H1 (cell line): ENCODE data around the gene KCNQ2. TPM values are rescaled to one million over a fixed set of nuclear protein-coding genes. Genes with fewer than 3 reads are reported as not detected.

Experiments used
- CTCF ChIA-PET: fragments of 300-600 bp; sonication (Branson Sonifier 250); formaldehyde crosslinking; loops from one replicate; lab custom pipeline; 2021; ENCODE audit not compliant: partially characterized antibody; lab: Charles Lee
- POLR2A ChIA-PET: fragments of 300-600 bp; sonication (Branson Sonifier 250); formaldehyde crosslinking; loops from one replicate; lab custom pipeline; 2021; ENCODE audit warnings: inconsistent platforms; ENCODE audit not compliant: partially characterized antibody; lab: Charles Lee
- DNase-seq, 2 experiments: peaks; one replicate each; pipeline versions ENCODE4 v3.0.0 to v3.0.0-alpha.2; 2010 to 2022; ENCODE audit warnings: low spot score in 2 of 2, low read depth in 1 of 2, mixed read lengths in 1 of 2
- FAIRE-seq: peaks from 2 replicates; lab custom pipeline; 2011; peaks lifted over from hg19 to GRCh38; lab: Jason Lieb, UNC
- H2AFZ ChIP-seq: 2 replicates; pipeline ENCODE4 v1.8.1; 2012; ENCODE audit warnings: low read length, inconsistent platforms
- H2AK5ac ChIP-seq: 2 replicates; pipeline ENCODE4 v1.6.1; 2013; ENCODE audit warnings: low read depth, low read length
- H2BK120ac ChIP-seq: replicated peaks from 2 replicates; pipeline ENCODE3; 2013; ENCODE audit warnings: low read depth, low read length, inconsistent platforms
- H2BK12ac ChIP-seq: 2 replicates; pipeline ENCODE4 v1.6.1; 2013; ENCODE audit warnings: low read depth, low read length
- H2BK15ac ChIP-seq: 2 replicates; pipeline ENCODE4 v1.6.1; 2013; ENCODE audit warnings: low read length
- H2BK20ac ChIP-seq: 2 replicates; pipeline ENCODE4 v1.6.1; 2013; ENCODE audit warnings: low read length
- H2BK5ac ChIP-seq: 2 replicates; pipeline ENCODE4 v1.6.1; 2013; ENCODE audit warnings: low read depth, low read length
- H3K14ac ChIP-seq: 2 replicates; pipeline ENCODE4 v1.6.1; 2013; ENCODE audit warnings: inconsistent platforms; ENCODE audit not compliant: insufficient read length
- H3K18ac ChIP-seq: 2 replicates; pipeline ENCODE4 v1.6.1; 2013; ENCODE audit warnings: low read length; ENCODE audit errors: extremely low read depth
- H3K23ac ChIP-seq: 2 replicates; pipeline ENCODE4 v1.6.1; 2013; ENCODE audit warnings: inconsistent platforms; ENCODE audit not compliant: insufficient read length
- H3K23me2 ChIP-seq: 2 replicates; pipeline ENCODE4 v1.6.1; 2013; ENCODE audit warnings: low read depth, low read length
- H3K27ac ChIP-seq: 2 replicates; pipeline ENCODE4 v1.6.1; 2011; ENCODE audit warnings: low read depth, low read length, inconsistent platforms
- H3K27me3 ChIP-seq, 4 experiments: replicated peaks in 1 of 4; 1 replicate in 1 of 4; 2 replicates in 3 of 4; pipeline versions ENCODE4 v1.6.1 to v1.8.1; 2011 to 2013; ENCODE audit warnings: low read length in 3 of 4, mild to moderate bottlenecking in 3 of 4, inconsistent platforms in 2 of 4, mixed read lengths in 2 of 4, moderate library complexity in 1 of 4; ENCODE audit not compliant: control insufficient read depth in 3 of 4, insufficient read depth in 3 of 4; ENCODE audit errors: extremely low read depth in 1 of 4
- H3K36me3 ChIP-seq, 4 experiments: 2 replicates each; pipeline versions ENCODE4 v1.6.1 to v1.8.1; 2011 to 2013; ENCODE audit warnings: mild to moderate bottlenecking in 4 of 4, low read length in 3 of 4, moderate library complexity in 2 of 4, control low read depth in 1 of 4, inconsistent platforms in 1 of 4; ENCODE audit not compliant: insufficient read depth in 4 of 4, control insufficient read depth in 2 of 4
- H3K4ac ChIP-seq: replicated peaks from 2 replicates; pipeline ENCODE3; 2013; ENCODE audit warnings: low read length, low read depth, mixed read lengths, inconsistent platforms; ENCODE audit not compliant: insufficient read length
- H3K4me1 ChIP-seq, 4 experiments: replicated peaks in 1 of 4; 1 replicate in 1 of 4; 2 replicates in 3 of 4; pipeline versions ENCODE4 v1.6.1 to v1.8.1; 2011 to 2013; ENCODE audit warnings: low read length in 3 of 4, inconsistent platforms in 2 of 4, mixed read lengths in 1 of 4; ENCODE audit not compliant: insufficient read depth in 4 of 4, control insufficient read depth in 3 of 4
- H3K4me2 ChIP-seq, 2 experiments: 2 replicates each; pipeline versions ENCODE4 v1.6.1 to v1.8.1; 2011 to 2013; ENCODE audit warnings: low read depth in 2 of 2, low read length in 2 of 2, control low read depth in 1 of 2, inconsistent platforms in 1 of 2, mild to moderate bottlenecking in 1 of 2; ENCODE audit not compliant: insufficient read depth in 1 of 2
- H3K4me3 ChIP-seq, 4 experiments: fragments of 200-600, 300-600 bp in 1 of 4; sonication (generic), shearing (Covaris generic), sonication (Bioruptor Twin) in 1 of 4; 2 replicates each; pipeline versions ENCODE4 v1.5.1 to v1.8.1; 2011 to 2016; ENCODE audit warnings: low read length in 4 of 4, low read depth in 3 of 4, control low read depth in 2 of 4, inconsistent platforms in 2 of 4, mild to moderate bottlenecking in 2 of 4, mixed read lengths in 1 of 4, moderate library complexity in 1 of 4; ENCODE audit not compliant: insufficient read depth in 2 of 4; ENCODE audit errors: extremely low read depth in 1 of 4
- H3K56ac ChIP-seq: replicated peaks from 2 replicates; pipeline ENCODE3; 2013; ENCODE audit warnings: low read depth, mild to moderate bottlenecking, mixed read lengths, low read length, inconsistent platforms; ENCODE audit not compliant: insufficient read length
- H3K79me1 ChIP-seq: 2 replicates; pipeline ENCODE4 v1.6.1; 2013; ENCODE audit warnings: low read depth, low read length, control low read depth
- H3K79me2 ChIP-seq, 2 experiments: 2 replicates each; pipeline versions ENCODE4 v1.6.1 to v1.8.1; 2012 to 2013; ENCODE audit warnings: low read length in 2 of 2, mild to moderate bottlenecking in 2 of 2, inconsistent platforms in 1 of 2; ENCODE audit not compliant: insufficient read depth in 2 of 2, control insufficient read depth in 1 of 2
- H3K9ac ChIP-seq, 4 experiments: replicated peaks in 1 of 4; 1 replicate in 1 of 4; 2 replicates in 3 of 4; pipeline versions ENCODE4 v1.6.1 to v1.8.1; 2011 to 2013; ENCODE audit warnings: low read depth in 3 of 4, low read length in 3 of 4, control low read depth in 2 of 4, mild to moderate bottlenecking in 2 of 4, moderate library complexity in 2 of 4, inconsistent platforms in 1 of 4; ENCODE audit errors: extremely low read depth in 1 of 4
- H3K9me3 ChIP-seq, 2 experiments: 2 replicates each; pipeline versions ENCODE4 v1.6.1 to v1.8.1; 2012 to 2013; ENCODE audit warnings: mild to moderate bottlenecking in 2 of 2, moderate library complexity in 2 of 2, control low read depth in 1 of 2, inconsistent platforms in 1 of 2, low read depth in 1 of 2, low read length in 1 of 2, mixed read lengths in 1 of 2; ENCODE audit not compliant: insufficient read depth in 2 of 2
- H4K20me1 ChIP-seq, 2 experiments: replicated peaks in 1 of 2; 2 replicates each; pipeline versions ENCODE3 to v1.8.1; 2011 to 2013; ENCODE audit warnings: inconsistent platforms in 2 of 2, low read length in 2 of 2, mild to moderate bottlenecking in 1 of 2; ENCODE audit not compliant: insufficient read depth in 2 of 2, control insufficient read depth in 1 of 2
- H4K5ac ChIP-seq: 2 replicates; pipeline ENCODE4 v1.6.1; 2013; ENCODE audit warnings: low read length, low read depth, mixed read lengths, inconsistent platforms; ENCODE audit not compliant: insufficient read length
- H4K8ac ChIP-seq: 2 replicates; pipeline ENCODE4 v1.8.0; 2013; ENCODE audit warnings: mild to moderate bottlenecking, moderate library complexity, low read length, inconsistent platforms; ENCODE audit not compliant: insufficient read depth; ENCODE audit errors: extremely low read depth
- H4K91ac ChIP-seq: replicated peaks from 2 replicates; pipeline ENCODE3; 2013; ENCODE audit warnings: low read length, mixed read lengths, inconsistent platforms; ENCODE audit not compliant: insufficient read length
- WGBS, 2 experiments: shearing (Covaris generic) in 1 of 2; methylation state at CpG; one replicate each; pipeline versions ENCODE4 v1.1.6 to v1.1.7; 2013 to 2015; ENCODE audit warnings: low lambda C conversion rate in 2 of 2, mixed read lengths in 2 of 2, inconsistent platforms in 1 of 2, low coverage in 1 of 2, missing lambda C conversion rate in 1 of 2; ENCODE audit not compliant: insufficient replicate concordance in 2 of 2, insufficient coverage in 1 of 2, insufficient read length in 1 of 2; ENCODE audit errors: extremely low coverage in 1 of 2, missing lambda C conversion rate in 1 of 2; 5-methylcytosine and 5-hydroxymethylcytosine counted together
- polyA plus RNA-seq, 7 experiments: library from polyadenylated mRNA; depleted of rRNA in 3 of 7; stranded (reverse) in 5 of 7; unstranded in 2 of 7; fragments of >200 nt in 5 of 7; fragments of 200-250 nt in 2 of 7; gene quantifications; 1 replicate in 5 of 7; 2 replicates in 1 of 7; 4 replicates in 1 of 7; pipeline versions ENCODE4 v1.2.1 to v1.2.3, GENCODE V29; 2011 to 2013; ENCODE audit warnings: missing spikeins in 2 of 7, mixed read lengths in 2 of 7
- total RNA-seq: library from RNA; stranded (reverse); fragmentation: NEBNext Ultra II Directional; extraction: Animal tissue kit (Norgen Biotek cat#: 25700); gene quantifications from 2 replicates; pipeline ENCODE4 v1.2.1, GENCODE V29; 2021

Gene KCNQ2
- total and polyA plus RNA-seq, 2 of the 8 experiments (the other 6 are each of a cell fraction or from before 2014, with no cell fraction given) = 82.6 to 243 TPM

DNA sequence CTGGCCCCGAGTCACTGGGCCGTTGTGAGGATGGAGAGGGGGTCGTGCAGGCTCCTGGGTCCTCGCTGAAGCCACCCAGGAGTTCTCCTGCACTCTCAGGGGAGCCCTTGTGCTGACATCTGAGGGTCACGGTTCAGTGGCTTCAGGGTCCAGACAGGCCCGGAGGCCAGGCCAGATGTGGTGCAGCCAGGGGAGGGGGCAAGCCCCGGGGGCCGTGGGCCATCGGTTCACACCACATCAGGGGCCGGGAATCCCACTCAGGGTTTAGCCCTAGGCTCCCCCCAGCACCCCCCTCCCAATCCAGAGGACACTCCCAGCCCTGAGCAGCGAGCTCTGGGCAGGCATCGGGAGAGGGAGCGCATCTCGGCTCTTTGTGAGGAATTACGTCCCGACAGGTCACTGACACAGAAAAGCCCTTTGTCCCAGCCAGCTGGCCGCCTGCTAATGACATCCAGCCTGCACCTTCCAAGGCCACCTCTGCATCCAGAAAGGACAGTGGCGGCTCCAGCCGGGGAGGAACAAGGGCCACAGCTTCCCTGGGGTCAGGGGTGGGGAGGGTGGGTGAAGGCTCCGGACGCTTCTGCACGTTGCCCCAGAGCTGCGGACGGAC lies 104.9 kb downstream of the KCNQ2 start:
- H3K23me2 ChIP-seq = 0 out of 2 replicates have a peak, but pooled peaks cover 3% of the 10 kb centered on the region
- no peak overlapping the region for H3K9ac ChIP-seq
- H2BK120ac ChIP-seq = no peak overlapping the region
- no peak overlapping the region for H2BK5ac ChIP-seq
- ChIA-PET CTCF (interaction anchor here (0.8 to 3.8 kb wide), 6 partner anchors 10 to 76 kb away, joined by 3 to 20 read pairs (median 8); no protein-coding TSS in a partner anchor), POLR2A (no interaction called here)
- no peak overlapping the region for H2AFZ ChIP-seq
- no peaks in the 10 kb centered on the region for H4K20me1 ChIP-seq
- 86% methylated on average over 17 of the region's 24 CpGs; no CpG with 5 or more reads in 1 of the 2 experiments for WGBS, 2 experiments
- H3K4ac ChIP-seq = no peak overlapping the region
- H3K79me1 ChIP-seq = peaks cover 2% of the 10 kb centered on the region; the same call in 1 of the 2 replicates
- DNase-seq = no peak
- H3K18ac ChIP-seq = no peak overlapping the region
- 0 out of 2 replicates have a peak overlapping the region, but pooled peaks have one; percentile 5 for H2BK12ac ChIP-seq
- no peaks in the 10 kb centered on the region for H3K79me2 ChIP-seq
- H4K91ac ChIP-seq = no peak overlapping the region
- H3K27ac ChIP-seq = no peak overlapping the region
- H3K56ac ChIP-seq = no peak overlapping the region
- H3K36me3 ChIP-seq = no peaks in the 10 kb centered on the region
- no peak for FAIRE-seq
- H3K27me3 ChIP-seq = peaks cover 0 to 11% (median 6%) of the 10 kb centered on the region in 4 experiments; a peak in 3 of 7 replicates
- no peaks in the 10 kb centered on the region for H3K9me3 ChIP-seq
- no peak overlapping the region for H3K14ac ChIP-seq
- H4K8ac ChIP-seq = peak overlapping the region; percentile 85; the same call in 1 of the 2 replicates
- H3K4me1 ChIP-seq = peaks cover 0 to 10% (median 4%) of the 10 kb centered on the region in 4 experiments; a peak in 5 of 7 replicates
- no peak overlapping the region for H3K4me2 ChIP-seq
- no peak overlapping the region for H2BK15ac ChIP-seq
- H4K5ac ChIP-seq = no peak overlapping the region
- no peak overlapping the region for H2BK20ac ChIP-seq
- H2AK5ac ChIP-seq = no peak overlapping the region
- H3K4me3 ChIP-seq = no peak overlapping the region
- no peak overlapping the region for H3K23ac ChIP-seq
